GM12801 (cell line): ENCODE measurements around the gene INHBB.

Experiments used
- TF ChIP-seq, protein P1 (sequence below): IDR thresholded peaks from one replicate; pipeline ENCODE4 v1.5.1; 2011; ENCODE audit warnings: control low read depth; ENCODE audit not compliant: insufficient read length; ENCODE audit errors: extremely low read depth

The INHBB gene

DNA sequence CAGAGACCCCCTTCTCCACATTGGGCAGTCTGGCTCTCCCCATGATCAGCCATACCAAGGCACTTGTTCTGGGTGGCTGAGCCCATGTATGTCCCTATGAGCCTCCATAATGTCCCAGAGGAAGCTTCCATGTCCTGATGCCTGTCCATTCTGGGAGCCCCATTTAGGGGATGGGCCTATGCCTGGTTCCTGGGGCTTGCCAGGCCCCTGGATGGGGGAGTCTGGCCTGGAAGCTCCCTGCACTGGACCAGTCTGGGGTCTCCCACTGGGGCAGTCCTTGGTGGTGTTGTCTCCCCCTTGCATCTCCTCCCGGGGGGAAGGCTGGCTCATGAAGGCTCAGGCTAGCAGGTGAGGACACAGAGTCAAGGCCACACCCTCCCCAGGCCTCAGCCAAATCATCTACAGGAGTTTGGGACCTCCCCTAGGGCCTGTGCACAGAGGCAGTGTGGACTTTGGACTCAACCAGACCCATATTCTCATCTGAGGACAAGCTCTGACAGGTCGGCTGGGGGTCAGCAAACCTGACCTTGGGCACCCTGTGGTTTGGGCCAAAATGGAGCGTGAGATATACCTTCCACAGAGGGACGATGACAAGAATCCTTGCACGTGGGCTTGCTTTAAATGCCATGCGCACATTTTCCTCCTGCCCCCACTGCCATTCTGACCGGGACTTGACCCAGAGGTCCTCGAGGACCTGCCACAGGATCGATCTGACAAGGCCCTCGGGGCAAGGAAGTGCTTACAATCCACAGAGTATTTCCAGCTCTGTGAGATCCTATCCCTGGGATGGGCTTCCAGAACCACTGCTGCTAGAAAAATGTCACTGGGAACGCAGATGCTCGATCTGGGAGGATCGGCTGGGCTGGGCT, 38.8 kb downstream of the INHBB start:
- TF ChIP-seq, protein P1, sequence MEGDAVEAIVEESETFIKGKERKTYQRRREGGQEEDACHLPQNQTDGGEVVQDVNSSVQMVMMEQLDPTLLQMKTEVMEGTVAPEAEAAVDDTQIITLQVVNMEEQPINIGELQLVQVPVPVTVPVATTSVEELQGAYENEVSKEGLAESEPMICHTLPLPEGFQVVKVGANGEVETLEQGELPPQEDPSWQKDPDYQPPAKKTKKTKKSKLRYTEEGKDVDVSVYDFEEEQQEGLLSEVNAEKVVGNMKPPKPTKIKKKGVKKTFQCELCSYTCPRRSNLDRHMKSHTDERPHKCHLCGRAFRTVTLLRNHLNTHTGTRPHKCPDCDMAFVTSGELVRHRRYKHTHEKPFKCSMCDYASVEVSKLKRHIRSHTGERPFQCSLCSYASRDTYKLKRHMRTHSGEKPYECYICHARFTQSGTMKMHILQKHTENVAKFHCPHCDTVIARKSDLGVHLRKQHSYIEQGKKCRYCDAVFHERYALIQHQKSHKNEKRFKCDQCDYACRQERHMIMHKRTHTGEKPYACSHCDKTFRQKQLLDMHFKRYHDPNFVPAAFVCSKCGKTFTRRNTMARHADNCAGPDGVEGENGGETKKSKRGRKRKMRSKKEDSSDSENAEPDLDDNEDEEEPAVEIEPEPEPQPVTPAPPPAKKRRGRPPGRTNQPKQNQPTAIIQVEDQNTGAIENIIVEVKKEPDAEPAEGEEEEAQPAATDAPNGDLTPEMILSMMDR, result no peak

- TF ChIP-seq, protein P1, result no peak
These were observed 39.6 kb downstream of the INHBB start for GRCh38 chr2:120385355-120386127.

DNA sequence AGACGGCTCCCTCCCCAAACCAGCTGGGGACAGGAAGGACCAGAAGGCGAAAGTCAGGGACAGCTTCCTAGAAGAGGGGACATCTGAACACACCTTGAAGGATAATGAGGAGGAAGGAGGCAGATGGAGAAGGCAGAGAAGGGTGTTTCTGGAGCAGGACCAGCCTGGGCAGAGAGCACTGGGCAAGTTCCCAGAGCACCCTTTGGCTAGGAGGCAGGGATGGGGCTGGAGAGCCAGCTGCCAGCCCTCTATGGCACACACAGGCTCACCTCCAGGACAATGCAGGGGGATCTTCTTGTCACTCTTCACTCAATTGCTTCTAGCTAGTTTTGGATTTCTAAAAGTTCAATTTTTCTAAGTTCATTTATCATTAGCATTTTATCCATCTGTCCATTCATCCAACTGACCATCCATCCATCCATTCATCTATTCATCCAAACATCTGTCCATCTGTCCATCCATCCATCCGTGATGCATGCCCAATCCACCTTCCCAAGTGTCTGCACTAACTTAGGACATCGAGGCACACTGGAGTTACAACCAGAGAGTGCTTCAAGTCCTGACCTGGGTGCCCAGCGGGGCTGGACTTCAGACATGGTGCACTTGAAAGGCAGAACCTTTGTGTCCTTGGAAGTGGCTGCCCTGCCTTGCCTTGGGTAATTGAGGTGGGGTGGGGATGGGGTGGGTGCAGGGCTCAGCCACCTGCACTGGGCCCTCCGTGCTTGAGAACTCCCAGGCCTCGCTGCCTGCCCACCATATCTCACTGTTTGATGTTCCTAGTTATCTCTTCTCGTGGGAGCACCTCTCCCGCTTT, 42.5 kb downstream of the INHBB start:
- TF ChIP-seq, protein P1, result no peak

DNA sequence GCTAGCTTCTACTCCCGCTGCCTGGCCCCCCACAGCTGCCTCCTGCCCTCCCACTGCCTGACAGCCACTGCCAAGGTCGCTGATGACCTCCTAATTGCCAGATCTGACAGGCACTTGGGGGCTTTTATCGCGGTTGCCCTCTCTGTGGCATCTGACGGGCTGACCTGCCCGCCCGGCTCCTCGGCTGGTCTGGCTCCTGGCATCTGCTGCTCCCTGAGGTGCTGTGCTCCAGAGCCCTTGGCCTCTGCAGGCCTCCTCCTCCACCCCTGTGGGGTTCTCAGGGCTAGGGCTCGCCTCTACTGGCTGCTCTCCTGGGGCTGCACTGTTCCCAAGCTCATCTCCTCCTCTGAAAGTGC, 43.1 kb downstream of the INHBB start:
- TF ChIP-seq, protein P1, result no peak

GRCh38 chr2:120390381-120391055, 44.6 kb downstream of the INHBB start:
- TF ChIP-seq, protein P1, result no peak

- TF ChIP-seq, protein P1, result no peak
These were observed 46.2 kb downstream of the INHBB start for GRCh38 chr2:120391911-120392665.
